WTC11 (cell line): ENCODE data around the gene TMEM115.

Experiments
- JUN ChIP-seq: sonication (generic); formaldehyde crosslinking; IDR thresholded peaks from 2 replicates; pipeline ENCODE4 v1.8.0; 2023; ENCODE audit warnings: mild to moderate bottlenecking, missing genetic modification reagents
- NR3C1 ChIP-seq: sonication (generic); formaldehyde crosslinking; conservative IDR thresholded peaks from 2 replicates; pipeline ENCODE4 v1.8.1; 2023; ENCODE audit warnings: low read depth, mild to moderate bottlenecking, missing genetic modification reagents
- TF ChIP-seq, protein P1 (sequence below): sonication (generic); formaldehyde crosslinking; IDR thresholded peaks from 2 replicates; pipeline ENCODE4 v1.8.1; 2023; ENCODE audit warnings: mild to moderate bottlenecking, missing genetic modification reagents
- TF ChIP-seq, protein P2 (sequence below): fragments of 200-600 bp; IDR thresholded peaks from 2 replicates; pipeline ENCODE4 v1.8.0; 2022; ENCODE audit warnings: antibody characterized with exemption
- TF ChIP-seq, protein P3 (sequence below): sonication (generic); formaldehyde crosslinking; IDR thresholded peaks from 2 replicates; pipeline ENCODE4 v1.8.1; 2023; ENCODE audit warnings: mild to moderate bottlenecking, missing genetic modification reagents
- TF ChIP-seq, protein P4 (sequence below): sonication (generic); formaldehyde crosslinking; IDR thresholded peaks from 2 replicates; pipeline ENCODE4 v1.8.1; 2022; ENCODE audit warnings: low read depth, mild to moderate bottlenecking, moderate library complexity, missing genetic modification reagents, borderline replicate concordance

DNA sequence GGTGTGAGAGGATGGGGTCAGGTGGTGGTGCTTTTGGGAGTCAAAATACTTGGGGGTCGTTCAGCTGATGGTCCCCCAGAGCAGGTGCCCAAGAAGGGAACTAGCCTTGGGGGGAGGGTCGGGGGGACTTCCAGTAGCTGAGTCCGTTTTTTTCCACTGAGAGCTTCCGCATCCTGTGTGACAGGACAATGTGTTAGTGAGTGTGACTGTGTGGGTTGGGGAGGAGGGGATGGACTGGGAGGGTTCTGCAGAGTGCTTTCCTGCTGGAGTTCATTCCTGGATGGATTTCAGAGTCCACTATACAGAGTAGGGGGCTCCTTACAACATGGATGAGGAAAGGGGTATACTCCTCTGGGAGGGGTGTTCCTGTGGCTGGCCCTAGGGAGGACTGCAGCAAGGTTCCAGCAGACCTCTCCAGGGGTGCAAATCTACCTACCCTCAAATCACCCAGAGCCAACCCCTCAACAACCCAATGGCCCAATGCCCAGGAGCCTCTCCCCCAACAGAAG lies 36.2 kb downstream of the TMEM115 start:
- TF ChIP-seq, protein P1, sequence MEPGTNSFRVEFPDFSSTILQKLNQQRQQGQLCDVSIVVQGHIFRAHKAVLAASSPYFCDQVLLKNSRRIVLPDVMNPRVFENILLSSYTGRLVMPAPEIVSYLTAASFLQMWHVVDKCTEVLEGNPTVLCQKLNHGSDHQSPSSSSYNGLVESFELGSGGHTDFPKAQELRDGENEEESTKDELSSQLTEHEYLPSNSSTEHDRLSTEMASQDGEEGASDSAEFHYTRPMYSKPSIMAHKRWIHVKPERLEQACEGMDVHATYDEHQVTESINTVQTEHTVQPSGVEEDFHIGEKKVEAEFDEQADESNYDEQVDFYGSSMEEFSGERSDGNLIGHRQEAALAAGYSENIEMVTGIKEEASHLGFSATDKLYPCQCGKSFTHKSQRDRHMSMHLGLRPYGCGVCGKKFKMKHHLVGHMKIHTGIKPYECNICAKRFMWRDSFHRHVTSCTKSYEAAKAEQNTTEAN (CRISPR knock-in tag): no peak
- TF ChIP-seq JUN (CRISPR knock-in tag): no peak
- TF ChIP-seq, protein P2, sequence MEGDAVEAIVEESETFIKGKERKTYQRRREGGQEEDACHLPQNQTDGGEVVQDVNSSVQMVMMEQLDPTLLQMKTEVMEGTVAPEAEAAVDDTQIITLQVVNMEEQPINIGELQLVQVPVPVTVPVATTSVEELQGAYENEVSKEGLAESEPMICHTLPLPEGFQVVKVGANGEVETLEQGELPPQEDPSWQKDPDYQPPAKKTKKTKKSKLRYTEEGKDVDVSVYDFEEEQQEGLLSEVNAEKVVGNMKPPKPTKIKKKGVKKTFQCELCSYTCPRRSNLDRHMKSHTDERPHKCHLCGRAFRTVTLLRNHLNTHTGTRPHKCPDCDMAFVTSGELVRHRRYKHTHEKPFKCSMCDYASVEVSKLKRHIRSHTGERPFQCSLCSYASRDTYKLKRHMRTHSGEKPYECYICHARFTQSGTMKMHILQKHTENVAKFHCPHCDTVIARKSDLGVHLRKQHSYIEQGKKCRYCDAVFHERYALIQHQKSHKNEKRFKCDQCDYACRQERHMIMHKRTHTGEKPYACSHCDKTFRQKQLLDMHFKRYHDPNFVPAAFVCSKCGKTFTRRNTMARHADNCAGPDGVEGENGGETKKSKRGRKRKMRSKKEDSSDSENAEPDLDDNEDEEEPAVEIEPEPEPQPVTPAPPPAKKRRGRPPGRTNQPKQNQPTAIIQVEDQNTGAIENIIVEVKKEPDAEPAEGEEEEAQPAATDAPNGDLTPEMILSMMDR: no peak
- TF ChIP-seq NR3C1 (CRISPR knock-in tag): no peak
- TF ChIP-seq, protein P3, sequence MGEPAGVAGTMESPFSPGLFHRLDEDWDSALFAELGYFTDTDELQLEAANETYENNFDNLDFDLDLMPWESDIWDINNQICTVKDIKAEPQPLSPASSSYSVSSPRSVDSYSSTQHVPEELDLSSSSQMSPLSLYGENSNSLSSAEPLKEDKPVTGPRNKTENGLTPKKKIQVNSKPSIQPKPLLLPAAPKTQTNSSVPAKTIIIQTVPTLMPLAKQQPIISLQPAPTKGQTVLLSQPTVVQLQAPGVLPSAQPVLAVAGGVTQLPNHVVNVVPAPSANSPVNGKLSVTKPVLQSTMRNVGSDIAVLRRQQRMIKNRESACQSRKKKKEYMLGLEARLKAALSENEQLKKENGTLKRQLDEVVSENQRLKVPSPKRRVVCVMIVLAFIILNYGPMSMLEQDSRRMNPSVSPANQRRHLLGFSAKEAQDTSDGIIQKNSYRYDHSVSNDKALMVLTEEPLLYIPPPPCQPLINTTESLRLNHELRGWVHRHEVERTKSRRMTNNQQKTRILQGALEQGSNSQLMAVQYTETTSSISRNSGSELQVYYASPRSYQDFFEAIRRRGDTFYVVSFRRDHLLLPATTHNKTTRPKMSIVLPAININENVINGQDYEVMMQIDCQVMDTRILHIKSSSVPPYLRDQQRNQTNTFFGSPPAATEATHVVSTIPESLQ: no peak
- TF ChIP-seq, protein P4, sequence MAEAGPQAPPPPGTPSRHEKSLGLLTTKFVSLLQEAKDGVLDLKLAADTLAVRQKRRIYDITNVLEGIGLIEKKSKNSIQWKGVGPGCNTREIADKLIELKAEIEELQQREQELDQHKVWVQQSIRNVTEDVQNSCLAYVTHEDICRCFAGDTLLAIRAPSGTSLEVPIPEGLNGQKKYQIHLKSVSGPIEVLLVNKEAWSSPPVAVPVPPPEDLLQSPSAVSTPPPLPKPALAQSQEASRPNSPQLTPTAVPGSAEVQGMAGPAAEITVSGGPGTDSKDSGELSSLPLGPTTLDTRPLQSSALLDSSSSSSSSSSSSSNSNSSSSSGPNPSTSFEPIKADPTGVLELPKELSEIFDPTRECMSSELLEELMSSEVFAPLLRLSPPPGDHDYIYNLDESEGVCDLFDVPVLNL (CRISPR knock-in tag): no peak
